Activated gamma-delta T cell treated with Interleukin-2 at 50 U/mL for 16 hours (primary cell): ENCODE results near the gene ADRB2.

Source experiments
- DNase-seq: peaks from one replicate; pipeline ENCODE4 v3.0.0-alpha.2; 2020

ADRB2 gene

GRCh38 chr5:148831590-148832565, 5.5 kb downstream of the ADRB2 start:
- DNase-seq, result no peak

GRCh38 chr5:148833122-148833521, 6.7 kb downstream of the ADRB2 start:
- no peak for DNase-seq

DNA sequence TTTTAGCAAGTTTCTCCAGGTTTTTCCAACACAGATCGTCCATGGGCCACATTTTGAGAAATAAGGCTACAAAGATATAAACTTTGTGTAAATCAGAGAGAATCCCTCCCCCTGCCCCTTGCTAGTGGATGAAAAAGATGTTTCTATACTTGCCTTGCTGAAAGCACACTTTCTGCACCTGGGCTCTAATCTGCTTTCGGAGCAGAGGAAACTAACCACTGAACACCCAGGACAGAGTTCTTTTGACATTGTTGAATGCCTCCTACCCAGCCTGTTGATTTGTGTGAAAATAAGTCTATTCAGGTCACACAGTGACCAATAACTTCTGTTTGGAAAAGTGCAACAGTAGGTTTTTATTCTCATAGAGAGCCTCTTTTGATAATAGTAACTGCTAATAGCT, 7.5 kb downstream of the ADRB2 start:
- DNase-seq, result no peak

- no peak for DNase-seq
Measured at GRCh38 chr5:148834689-148835088, 8.3 kb downstream of the ADRB2 start.

- no peak for DNase-seq
Measured at GRCh38 chr5:148836272-148837250, 10.2 kb downstream of the ADRB2 start.

DNA sequence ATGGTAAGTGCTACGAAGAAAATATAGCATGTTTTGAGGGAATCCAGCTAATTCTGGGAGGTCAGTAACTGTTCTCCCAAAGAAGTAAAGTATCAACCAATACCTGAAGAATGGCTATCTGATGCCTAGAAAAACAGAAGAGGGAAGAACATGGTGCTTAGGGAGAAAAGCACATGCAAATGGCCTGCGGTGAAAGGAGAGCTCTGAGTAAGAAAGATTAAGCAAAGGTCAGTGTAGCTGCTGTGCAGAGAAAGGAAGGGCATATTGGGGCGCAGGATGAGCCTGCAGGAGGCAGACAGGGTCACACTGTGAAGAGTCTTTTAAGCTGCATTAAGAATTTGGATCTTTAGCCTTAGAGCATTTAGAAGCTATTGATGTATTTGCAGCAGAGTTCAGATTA, 11.0 kb downstream of the ADRB2 start:
- DNase-seq, result no peak

- DNase-seq, result no peak
Measured at GRCh38 chr5:148838357-148838756, 11.9 kb downstream of the ADRB2 start.

DNA sequence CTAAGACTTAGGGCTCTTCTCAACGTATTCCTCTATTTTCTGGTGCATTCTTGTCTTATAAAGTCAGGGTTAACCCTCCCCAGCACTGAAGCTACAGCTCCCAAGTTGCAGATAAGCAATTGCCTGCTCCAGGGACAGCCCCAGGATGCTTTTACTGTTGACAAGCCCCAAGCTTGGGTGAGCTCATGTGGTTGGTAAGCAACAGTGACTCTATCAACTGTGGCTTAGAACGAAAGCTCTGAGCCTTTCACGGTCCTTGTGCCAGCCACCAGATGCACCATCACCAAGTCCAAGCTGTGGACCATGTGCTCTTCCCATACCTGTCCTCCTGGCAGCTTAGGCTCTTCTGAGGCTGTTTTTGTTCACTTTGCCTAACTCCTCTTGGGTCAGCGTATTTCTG, 13.5 kb downstream of the ADRB2 start:
- DNase-seq, result no peak

DNA sequence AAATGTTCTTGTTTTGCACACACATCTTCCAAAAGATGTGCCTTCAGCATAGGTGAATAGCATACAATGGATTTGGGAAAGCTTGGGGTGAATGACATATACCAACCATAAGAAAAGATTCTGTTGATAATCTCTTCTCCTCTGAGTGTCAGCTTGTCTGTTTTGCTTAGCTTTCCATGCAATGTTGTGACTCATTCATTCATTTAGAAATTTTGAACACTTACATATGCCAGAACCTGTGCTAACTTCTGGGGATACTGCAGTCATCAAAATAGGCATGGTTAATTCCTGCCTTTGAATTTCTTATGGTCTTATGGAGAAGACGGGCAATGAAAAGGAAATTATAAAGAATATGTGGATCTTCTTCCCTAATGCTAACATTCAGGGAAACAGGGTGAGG, 14.1 kb downstream of the ADRB2 start:
- no peak for DNase-seq

GRCh38 chr5:148841519-148841918, 15.1 kb downstream of the ADRB2 start:
- no peak for DNase-seq

DNA sequence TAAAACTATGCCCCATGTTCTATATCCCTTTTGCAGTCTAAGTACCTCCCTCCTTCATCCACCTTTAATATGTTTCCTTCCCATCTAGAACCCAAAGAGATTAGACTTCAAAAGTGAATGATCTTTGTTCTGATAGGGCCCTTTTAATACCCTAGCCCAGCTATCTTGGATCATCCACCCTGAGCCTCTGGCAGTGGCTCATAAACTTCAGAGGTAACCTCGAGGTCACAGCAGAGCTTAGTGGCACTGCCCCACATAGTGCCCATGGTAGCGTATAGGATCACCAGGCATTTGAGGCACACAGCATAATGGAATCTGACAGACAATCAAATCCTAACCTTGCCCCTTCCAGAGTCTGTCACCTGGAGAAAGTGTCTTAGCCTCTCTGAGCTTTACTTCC, 15.8 kb downstream of the ADRB2 start:
- DNase-seq, result no peak

- DNase-seq, result no peak
Measured at GRCh38 chr5:148843510-148844318, 17.3 kb downstream of the ADRB2 start.

GRCh38 chr5:148844433-148845280, 18.2 kb downstream of the ADRB2 start:
- DNase-seq, result peak; percentile 56

DNA sequence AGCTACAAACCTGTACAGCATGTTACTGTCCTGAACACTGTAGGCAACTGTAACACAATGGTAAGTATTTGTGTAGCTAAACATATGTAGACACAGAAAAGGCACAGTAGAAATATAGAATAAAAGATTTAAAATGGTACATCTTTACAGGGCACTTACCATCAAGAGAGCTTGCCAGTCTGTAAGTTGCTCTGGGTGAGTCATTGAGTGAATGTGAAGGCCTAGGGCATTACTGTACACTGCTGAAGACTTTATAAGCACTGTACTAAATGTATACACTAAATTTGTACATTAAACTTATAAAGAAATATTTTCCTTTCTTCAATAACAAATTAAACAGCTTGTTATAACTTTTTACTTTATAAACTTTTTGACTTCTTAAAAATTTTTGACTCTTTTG, 20.5 kb downstream of the ADRB2 start:
- DNase-seq, result no peak

DNA sequence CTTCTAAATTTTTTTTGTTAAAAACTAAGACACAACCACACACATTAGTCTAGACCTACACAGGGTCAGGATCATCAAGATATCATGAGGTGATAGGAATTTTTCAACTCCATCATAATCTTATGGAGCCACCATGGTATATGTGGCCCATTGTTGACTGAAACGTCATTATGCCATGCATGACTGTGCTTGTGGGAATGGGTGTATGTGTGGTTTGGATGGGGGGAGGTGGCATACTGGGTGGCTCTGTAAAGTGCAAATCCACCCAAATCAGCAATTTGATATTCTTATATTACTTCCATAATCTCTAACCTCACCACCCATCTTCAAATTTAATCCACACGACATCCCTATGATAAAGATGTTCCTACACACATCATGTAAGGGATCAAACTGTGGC, 21.0 kb downstream of the ADRB2 start:
- DNase-seq, result no peak

GRCh38 chr5:148848393-148849031, 22.1 kb downstream of the ADRB2 start:
- DNase-seq, result peak; percentile 27

DNA sequence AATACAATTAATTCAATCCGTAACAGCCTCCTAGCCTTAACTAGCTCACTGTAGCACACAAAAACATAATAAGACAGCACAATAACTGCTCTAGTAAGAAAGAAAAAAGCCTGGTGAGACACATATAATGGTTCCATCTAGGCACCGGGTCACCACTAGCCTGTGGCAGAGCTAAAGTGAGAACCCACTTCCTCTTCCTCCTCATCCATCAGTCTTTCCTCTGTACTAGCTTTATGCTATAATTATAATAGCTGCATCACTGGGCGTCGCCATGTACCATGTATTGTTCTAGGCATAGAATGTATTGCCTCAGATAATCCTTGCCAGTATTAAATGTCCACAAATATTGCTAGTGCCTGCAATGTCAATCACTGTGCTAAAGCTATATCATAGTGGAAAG, 23.1 kb downstream of the ADRB2 start:
- DNase-seq, result peak; percentile 49

GRCh38 chr5:148850836-148851235, 24.4 kb downstream of the ADRB2 start:
- DNase-seq, result no peak

GRCh38 chr5:148853868-148854267, 27.5 kb downstream of the ADRB2 start:
- no peak for DNase-seq

GRCh38 chr5:148855249-148856008, 29.0 kb downstream of the ADRB2 start:
- peak; percentile 44 for DNase-seq
